ENCODE data around the gene NR5A1. TPM values are rescaled to one million over a fixed set of nuclear protein-coding genes. Genes with fewer than 3 reads are reported as not detected.

NR5A1 gene
- total and polyA plus RNA-seq, 10 of the 15 experiments (the other 5 are each of a cell fraction or from before 2014, with no cell fraction given), result 0.06 to 0.24 (median 0.08) TPM; not detected in 5

GRCh38 chr9:124447297-124447661 lies 59.9 kb downstream of the NR5A1 start (continued):
- TF ChIP-seq NFXL1 (IDR thresholded peaks at IDR 0.05; ENCODE audit: borderline replicate concordance), result no peak
- TF ChIP-seq, protein P1, sequence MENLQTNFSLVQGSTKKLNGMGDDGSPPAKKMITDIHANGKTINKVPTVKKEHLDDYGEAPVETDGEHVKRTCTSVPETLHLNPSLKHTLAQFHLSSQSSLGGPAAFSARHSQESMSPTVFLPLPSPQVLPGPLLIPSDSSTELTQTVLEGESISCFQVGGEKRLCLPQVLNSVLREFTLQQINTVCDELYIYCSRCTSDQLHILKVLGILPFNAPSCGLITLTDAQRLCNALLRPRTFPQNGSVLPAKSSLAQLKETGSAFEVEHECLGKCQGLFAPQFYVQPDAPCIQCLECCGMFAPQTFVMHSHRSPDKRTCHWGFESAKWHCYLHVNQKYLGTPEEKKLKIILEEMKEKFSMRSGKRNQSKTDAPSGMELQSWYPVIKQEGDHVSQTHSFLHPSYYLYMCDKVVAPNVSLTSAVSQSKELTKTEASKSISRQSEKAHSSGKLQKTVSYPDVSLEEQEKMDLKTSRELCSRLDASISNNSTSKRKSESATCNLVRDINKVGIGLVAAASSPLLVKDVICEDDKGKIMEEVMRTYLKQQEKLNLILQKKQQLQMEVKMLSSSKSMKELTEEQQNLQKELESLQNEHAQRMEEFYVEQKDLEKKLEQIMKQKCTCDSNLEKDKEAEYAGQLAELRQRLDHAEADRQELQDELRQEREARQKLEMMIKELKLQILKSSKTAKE (IDR thresholded peaks at IDR 0.05; ENCODE audit: low read depth, poor library complexity, severe bottlenecking), result no peak
- TF ChIP-seq SP1 (IDR thresholded peaks at IDR 0.05; ENCODE audit: low read depth, low read length), result no peak
- TF ChIP-seq BACH1 (IDR thresholded peaks at IDR 0.05; ENCODE audit: borderline replicate concordance), result no peak
- no peak for TF ChIP-seq E2F4 (IDR thresholded peaks at IDR 0.05; ENCODE audit: low read depth, low read length)
- no peak for TF ChIP-seq EED (IDR thresholded peaks at IDR 0.05; ENCODE audit: low read depth)
- TF ChIP-seq HCFC1 (IDR thresholded peaks at IDR 0.05; ENCODE audit: low read length), result no peak
- TF ChIP-seq TCF7 (IDR thresholded peaks at IDR 0.05; ENCODE audit: borderline replicate concordance), result no peak
- TF ChIP-seq PKNOX1 (IDR thresholded peaks at IDR 0.05), result no peak
- no peak for TF ChIP-seq SMC3 (IDR thresholded peaks at IDR 0.05; ENCODE audit: borderline replicate concordance, low read length)
- no peak for TF ChIP-seq BMI1 (IDR thresholded peaks at IDR 0.05; ENCODE audit: borderline replicate concordance)
